Hepatocyte (in vitro differentiated cells): ENCODE measurements around the gene FAM184A. TPM values are rescaled to one million over a fixed set of nuclear protein-coding genes. Genes with fewer than 3 reads are reported as not detected.

Source experiments
- DNase-seq: peaks from one replicate; pipeline ENCODE4 v3.0.0-alpha.2; 2016; ENCODE audit warnings: low spot score
- H2AFZ ChIP-seq: fragments of 200-600 bp; sonication (generic); 2 replicates; pipeline ENCODE4 v1.6.0; 2016; ENCODE audit warnings: antibody characterized with exemption, mild to moderate bottlenecking
- H3K27ac ChIP-seq: fragments of 200-600 bp; sonication (generic); 2 replicates; pipeline ENCODE4 v1.5.1; 2016; ENCODE audit warnings: mild to moderate bottlenecking
- H3K27me3 ChIP-seq: fragments of 200-600 bp; sonication (generic); 2 replicates; pipeline ENCODE4 v1.6.1; 2016
- H3K36me3 ChIP-seq: fragments of 200-600 bp; sonication (generic); replicated peaks from 2 replicates; pipeline ENCODE4 v1.5.1; 2016; ENCODE audit warnings: low read depth; ENCODE audit not compliant: insufficient read depth
- H3K4me1 ChIP-seq: fragments of 200-600 bp; sonication (generic); 2 replicates; pipeline ENCODE4 v1.5.1; 2016; ENCODE audit warnings: mild to moderate bottlenecking, moderate library complexity; ENCODE audit not compliant: insufficient read depth
- H3K4me2 ChIP-seq: fragments of 200-600 bp; sonication (generic); 2 replicates; pipeline ENCODE4 v1.6.0; 2016
- H3K4me3 ChIP-seq: fragments of 200-600 bp; sonication (generic); 2 replicates; pipeline ENCODE4 v1.5.1; 2016; ENCODE audit warnings: mild to moderate bottlenecking
- H3K79me2 ChIP-seq: fragments of 200-600 bp; sonication (generic); 2 replicates; pipeline ENCODE4 v1.6.0; 2017; ENCODE audit warnings: mild to moderate bottlenecking
- H3K9me2 ChIP-seq: fragments of 200-600 bp; sonication (generic); replicated peaks from 2 replicates; pipeline ENCODE4 v1.6.0; 2017; ENCODE audit warnings: mild to moderate bottlenecking; ENCODE audit not compliant: insufficient read depth
- H3K9me3 ChIP-seq: fragments of 200-600 bp; sonication (generic); 2 replicates; pipeline ENCODE4 v1.5.1; 2016; ENCODE audit warnings: low read depth, mild to moderate bottlenecking
- H4K20me1 ChIP-seq: fragments of 200-600 bp; sonication (generic); 2 replicates; pipeline ENCODE4 v1.6.0; 2016; ENCODE audit warnings: mild to moderate bottlenecking; ENCODE audit not compliant: insufficient read depth, poor library complexity, severe bottlenecking
- EZH2 ChIP-seq: fragments of 200-600 bp; sonication (generic); IDR thresholded peaks from 2 replicates; pipeline ENCODE4 v1.6.1; 2016; ENCODE audit warnings: antibody characterized with exemption, mild to moderate bottlenecking, borderline replicate concordance
- EZH2phosphoT487 ChIP-seq: fragments of 200-600 bp; sonication (generic); IDR thresholded peaks from one replicate; pipeline ENCODE4 v1.6.1; 2018; ENCODE audit warnings: antibody characterized with exemption, mild to moderate bottlenecking, low read depth, moderate library complexity; ENCODE audit not compliant: unreplicated experiment, severe bottlenecking
- WGBS: methylation state at CpG from one replicate; pipeline ENCODE4 v1.1.6; 2016; ENCODE audit warnings: low lambda C conversion rate; ENCODE audit errors: missing lambda C conversion rate; 5-methylcytosine and 5-hydroxymethylcytosine counted together
- polyA plus RNA-seq: library from polyadenylated mRNA; unstranded; fragments of >200 nt; fragmentation: Nextera tagmentation; extraction: Ambion mirVana; gene quantifications from 2 replicates; pipeline ENCODE4 v1.2.1, GENCODE V29; 2016
- total RNA-seq: library from RNA; depleted of rRNA; stranded (reverse); fragments of >200 nt; gene quantifications from 2 replicates; pipeline ENCODE4 v1.2.3, GENCODE V29; 2014
- TF ChIP-seq, protein P1 (sequence below): fragments of 200-600 bp; sonication (generic); IDR thresholded peaks from 2 replicates; pipeline ENCODE4 v1.5.1; 2016; ENCODE audit warnings: antibody characterized with exemption, mild to moderate bottlenecking; ENCODE audit not compliant: poor library complexity

Gene FAM184A
- total and polyA plus RNA-seq, 2 experiments from 2014 or later: 5.6 to 14.1 TPM

DNA sequence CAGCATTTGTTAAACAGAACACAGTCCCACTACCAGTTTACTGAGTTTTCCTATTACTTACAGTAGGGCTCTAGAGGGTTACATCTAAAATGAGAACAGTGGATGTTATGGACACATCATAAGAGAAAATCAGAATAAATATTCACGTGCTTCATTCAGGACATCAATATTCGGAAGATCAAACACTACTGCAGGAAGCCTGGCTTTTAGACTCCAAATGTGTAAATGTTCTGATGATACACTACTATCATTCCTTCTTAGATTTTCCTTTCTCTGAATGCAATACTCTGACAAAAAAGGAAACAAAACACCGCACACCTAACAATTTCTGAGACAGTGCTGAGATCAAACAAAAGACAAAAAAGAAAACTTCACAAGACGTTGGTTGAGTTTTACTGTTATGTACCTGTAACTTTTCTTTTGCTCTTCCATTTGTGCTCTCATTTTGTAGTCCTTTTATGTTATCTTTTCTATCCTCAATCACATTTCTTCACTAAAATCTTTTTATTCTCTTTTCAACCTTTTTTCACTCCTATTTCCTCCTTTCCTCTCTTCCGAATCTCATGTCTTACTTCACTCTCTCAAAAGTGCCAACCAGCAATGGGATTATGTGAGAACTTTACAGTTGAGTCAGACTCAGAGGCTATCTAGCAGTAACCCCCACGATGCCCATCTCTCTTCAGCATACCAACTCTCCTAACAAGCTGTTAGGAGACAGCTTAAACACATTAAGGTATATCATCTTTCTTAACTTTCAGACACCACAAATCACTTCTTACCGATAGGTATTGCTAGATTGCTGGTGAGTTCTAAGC, 1.7 kb downstream of the FAM184A start:
- H3K27ac ChIP-seq: no peak overlapping the region
- H3K36me3 ChIP-seq: no peaks in the 10 kb centered on the region
- WGBS: 71% methylated on average over 7 of the region's 7 CpGs
- peak overlapping the region; percentile 94 for H3K4me2 ChIP-seq
- no peaks in the 10 kb centered on the region for H3K79me2 ChIP-seq
- peak overlapping the region; percentile 80 for H3K4me3 ChIP-seq
- H2AFZ ChIP-seq: no peak overlapping the region
- H3K4me1 ChIP-seq: no peaks in the 10 kb centered on the region
- no peaks in the 10 kb centered on the region for H3K9me2 ChIP-seq
- no peaks in the 10 kb centered on the region for H4K20me1 ChIP-seq
- no peaks in the 10 kb centered on the region for H3K27me3 ChIP-seq
- no peaks in the 10 kb centered on the region for H3K9me3 ChIP-seq
- no peak for DNase-seq
- TF ChIP-seq, protein P1, sequence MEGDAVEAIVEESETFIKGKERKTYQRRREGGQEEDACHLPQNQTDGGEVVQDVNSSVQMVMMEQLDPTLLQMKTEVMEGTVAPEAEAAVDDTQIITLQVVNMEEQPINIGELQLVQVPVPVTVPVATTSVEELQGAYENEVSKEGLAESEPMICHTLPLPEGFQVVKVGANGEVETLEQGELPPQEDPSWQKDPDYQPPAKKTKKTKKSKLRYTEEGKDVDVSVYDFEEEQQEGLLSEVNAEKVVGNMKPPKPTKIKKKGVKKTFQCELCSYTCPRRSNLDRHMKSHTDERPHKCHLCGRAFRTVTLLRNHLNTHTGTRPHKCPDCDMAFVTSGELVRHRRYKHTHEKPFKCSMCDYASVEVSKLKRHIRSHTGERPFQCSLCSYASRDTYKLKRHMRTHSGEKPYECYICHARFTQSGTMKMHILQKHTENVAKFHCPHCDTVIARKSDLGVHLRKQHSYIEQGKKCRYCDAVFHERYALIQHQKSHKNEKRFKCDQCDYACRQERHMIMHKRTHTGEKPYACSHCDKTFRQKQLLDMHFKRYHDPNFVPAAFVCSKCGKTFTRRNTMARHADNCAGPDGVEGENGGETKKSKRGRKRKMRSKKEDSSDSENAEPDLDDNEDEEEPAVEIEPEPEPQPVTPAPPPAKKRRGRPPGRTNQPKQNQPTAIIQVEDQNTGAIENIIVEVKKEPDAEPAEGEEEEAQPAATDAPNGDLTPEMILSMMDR: no peak
- peak; percentile 4 for TF ChIP-seq EZH2

DNA sequence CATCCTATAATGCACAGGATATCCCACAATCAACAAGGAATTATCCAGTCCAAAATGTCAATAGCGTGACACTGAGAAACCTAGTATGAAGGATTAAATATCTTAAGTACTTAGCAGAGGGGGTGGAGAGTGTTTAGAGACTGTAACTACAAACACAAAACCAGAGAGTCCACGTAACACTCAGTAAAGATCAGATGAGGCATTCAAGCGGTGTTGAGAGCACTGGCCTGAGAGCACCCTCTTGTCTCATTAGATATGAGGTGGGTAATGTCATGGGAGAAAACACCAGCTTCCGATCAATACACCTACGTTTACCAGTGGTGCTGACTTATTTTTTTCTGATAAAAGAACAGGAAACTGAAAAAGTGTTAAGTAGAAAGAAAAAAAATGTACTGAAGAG, 2.3 kb downstream of the FAM184A start:
- Histone ChIP-seq H3K4me1 (no peaks in the 10 kb centered on the region), H2AFZ (no peak overlapping the region), H3K27me3 (no peaks in the 10 kb centered on the region), H3K79me2 (no peaks in the 10 kb centered on the region), H3K4me3 (no peak overlapping the region), H3K4me2 (peak overlapping the region; percentile 94), H3K36me3 (no peaks in the 10 kb centered on the region), H3K9me3 (no peaks in the 10 kb centered on the region), H3K27ac (no peak overlapping the region), H4K20me1 (no peaks in the 10 kb centered on the region), H3K9me2 (no peaks in the 10 kb centered on the region)
- no peak for DNase-seq
- 69% methylated on average over 5 of the region's 5 CpGs for WGBS
- TF ChIP-seq EZH2phosphoT487 (no peak), EZH2 (no peak)
- TF ChIP-seq, protein P1: no peak

DNA sequence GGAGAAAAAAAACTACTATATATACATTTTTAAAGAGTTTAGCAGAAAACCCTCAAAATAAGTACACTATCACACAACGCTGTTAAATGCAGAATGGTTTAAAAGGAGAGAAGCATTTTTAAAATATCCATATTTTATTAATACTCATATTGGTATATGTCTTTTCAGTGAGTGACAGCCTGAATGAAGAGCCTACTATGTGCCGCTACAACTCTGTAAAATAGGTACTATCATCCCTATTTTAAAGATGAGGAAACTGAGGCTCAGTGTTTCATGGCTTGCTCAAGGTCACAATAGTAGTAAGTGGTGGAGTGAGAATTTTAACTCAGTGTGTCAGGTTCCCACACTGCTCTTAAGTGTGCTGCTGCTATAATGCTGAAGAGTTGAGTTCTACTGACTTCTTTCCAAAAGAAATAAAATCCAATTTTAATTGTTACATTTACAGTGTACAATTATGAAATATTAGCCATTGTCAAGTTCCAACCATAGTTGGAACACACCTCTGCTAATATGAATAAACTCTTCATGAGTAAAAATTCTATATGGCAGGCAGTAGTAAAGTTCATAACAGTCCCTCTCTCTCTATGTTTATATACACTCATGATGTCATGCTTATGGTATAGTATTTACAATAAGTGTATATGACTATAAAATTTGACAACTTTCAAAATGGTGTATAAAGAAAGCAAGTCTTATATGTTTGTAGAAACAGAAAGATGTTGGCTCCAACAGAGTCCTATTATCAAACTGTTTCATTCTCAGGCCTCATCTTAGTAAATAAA, 3.1 kb downstream of the FAM184A start:
- Histone ChIP-seq H3K9me3 (no peaks in the 10 kb centered on the region), H3K27ac (no peak overlapping the region), H2AFZ (no peak overlapping the region), H3K4me1 (no peaks in the 10 kb centered on the region), H3K9me2 (no peaks in the 10 kb centered on the region), H4K20me1 (no peaks in the 10 kb centered on the region), H3K4me3 (no peak overlapping the region), H3K36me3 (no peaks in the 10 kb centered on the region), H3K27me3 (no peaks in the 10 kb centered on the region), H3K79me2 (no peaks in the 10 kb centered on the region), H3K4me2 (no peak overlapping the region)
- DNase-seq: no peak
- TF ChIP-seq EZH2: no peak
- TF ChIP-seq, protein P1: no peak
- TF ChIP-seq EZH2phosphoT487: no peak
- 96% methylated on average over 2 of the region's 2 CpGs for WGBS
